HG03066 (cell line): ENCODE data around the gene DFFA.

Experiments
- ATAC-seq: cut with Tn5 transposase; IDR thresholded peaks from one replicate; pipeline ENCODE4 v1.9.1; 2021; ENCODE audit warnings: low read depth; ENCODE audit not compliant: unreplicated experiment

The DFFA gene, protein sequence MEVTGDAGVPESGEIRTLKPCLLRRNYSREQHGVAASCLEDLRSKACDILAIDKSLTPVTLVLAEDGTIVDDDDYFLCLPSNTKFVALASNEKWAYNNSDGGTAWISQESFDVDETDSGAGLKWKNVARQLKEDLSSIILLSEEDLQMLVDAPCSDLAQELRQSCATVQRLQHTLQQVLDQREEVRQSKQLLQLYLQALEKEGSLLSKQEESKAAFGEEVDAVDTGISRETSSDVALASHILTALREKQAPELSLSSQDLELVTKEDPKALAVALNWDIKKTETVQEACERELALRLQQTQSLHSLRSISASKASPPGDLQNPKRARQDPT

DNA sequence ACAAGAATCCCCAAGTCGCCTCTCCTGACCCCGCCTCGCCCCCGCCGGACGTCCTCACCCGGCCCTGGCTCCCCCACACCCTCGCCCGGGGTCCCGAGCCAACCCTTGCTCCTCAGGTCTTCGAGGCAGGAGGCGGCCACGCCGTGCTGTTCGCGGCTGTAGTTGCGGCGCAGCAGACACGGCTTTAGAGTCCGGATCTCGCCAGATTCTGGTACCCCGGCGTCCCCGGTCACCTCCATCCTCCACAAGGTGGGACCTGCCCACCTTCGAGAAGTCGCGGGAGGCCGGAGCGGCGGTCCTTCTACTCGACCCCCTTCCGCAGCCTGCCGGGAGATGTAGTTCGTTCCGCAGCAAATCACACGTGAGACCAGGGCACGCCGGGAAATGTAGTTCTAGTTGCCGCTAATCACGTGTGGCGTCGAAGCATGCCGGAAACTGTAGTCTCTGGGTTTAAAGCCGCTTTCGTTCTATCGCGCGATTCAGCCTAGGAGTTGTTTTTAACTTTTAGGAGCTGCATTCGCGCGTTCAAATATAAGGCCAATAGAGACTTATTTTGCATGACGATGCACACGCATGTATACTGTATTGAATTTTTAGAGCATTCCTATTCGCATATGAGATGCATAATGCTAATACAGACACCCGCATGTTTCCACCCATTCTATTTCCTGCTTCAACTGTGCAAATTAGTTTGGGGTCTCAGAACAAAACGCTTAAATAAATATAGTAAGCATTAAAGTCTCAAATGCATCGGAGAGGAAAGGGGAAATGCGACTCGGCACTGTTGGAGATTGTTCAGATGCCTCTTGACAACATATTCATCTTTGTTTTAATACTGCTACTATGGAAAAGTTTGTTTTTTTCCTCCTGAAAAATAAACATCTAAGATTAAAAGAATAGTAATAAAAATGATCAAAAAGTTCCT, at the start of gene DFFA:
Gene DFFA (minus strand): TSS at position 310 of the 925 bp plus-strand sequence. CDS start 71 bp downstream, at position 239.
- peak; percentile 68 for ATAC-seq

DNA sequence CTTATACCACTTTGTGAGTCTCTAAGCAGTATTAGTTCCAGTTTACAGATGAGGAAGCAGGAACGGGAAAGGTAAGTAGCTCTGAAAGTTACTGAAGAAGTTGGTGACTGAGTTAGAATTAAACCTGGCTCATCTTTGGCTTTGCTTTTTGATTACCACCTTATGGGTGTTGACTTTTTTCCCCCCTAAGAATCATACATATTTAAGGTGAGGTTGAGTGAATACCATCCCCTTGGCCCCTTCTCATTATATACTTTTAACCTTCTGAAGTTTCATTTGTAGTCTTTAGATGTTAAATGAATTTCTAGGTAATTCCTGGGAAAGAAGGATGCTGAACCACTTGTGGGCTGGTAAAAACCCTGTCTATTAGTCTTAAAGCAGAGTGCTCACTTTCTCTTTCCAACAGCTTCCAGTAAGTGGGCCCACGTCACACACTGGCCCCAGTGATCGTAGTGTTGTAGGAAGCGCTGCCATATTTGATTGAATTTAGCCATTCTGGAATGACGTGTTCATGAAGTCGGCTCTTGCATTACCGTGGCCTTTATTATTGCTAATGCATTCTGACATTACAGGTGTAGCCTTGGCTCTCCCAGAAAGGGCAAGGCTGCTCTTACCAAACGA, 49.3 kb upstream of the DFFA start:
- no peak for ATAC-seq

DNA sequence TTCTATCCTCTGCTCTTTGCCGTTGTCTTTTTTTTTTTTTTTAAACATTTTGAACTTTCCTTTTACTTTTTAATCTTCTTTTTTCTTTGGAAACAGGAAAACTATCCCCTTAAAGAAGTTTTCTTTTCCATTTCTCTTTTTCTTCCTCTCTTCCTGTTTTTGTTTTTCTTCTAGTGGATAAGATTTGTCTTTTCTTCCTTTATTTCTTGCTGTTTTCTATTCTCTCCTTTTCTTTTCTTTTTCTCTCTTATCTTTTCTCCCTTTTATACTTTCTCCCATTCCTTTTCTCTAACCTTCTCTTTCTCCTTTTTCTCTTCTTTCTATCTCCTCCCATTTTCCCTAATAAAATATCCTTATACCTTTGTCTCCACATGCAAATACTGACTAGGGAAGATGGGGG, 48.6 kb upstream of the DFFA start:
- no peak for ATAC-seq

DNA sequence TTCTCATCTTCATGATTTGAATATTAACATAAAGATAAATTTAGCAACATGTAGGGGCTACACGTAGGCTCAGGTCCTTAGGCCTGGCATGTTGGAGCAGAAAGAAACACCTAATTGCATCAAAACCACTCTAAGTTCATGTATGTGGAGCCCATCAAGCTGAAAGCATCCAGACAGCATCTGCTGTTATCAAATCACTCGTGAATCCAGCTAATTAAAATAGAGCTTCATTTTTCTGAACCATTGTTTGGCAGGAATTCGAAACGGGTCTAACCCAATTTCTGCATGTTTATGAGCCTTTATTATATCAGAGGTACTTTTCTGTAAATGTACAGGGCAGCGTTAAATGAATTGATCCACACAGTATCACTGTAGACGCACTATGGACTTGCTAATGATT, 48.2 kb upstream of the DFFA start:
- no peak for ATAC-seq

DNA sequence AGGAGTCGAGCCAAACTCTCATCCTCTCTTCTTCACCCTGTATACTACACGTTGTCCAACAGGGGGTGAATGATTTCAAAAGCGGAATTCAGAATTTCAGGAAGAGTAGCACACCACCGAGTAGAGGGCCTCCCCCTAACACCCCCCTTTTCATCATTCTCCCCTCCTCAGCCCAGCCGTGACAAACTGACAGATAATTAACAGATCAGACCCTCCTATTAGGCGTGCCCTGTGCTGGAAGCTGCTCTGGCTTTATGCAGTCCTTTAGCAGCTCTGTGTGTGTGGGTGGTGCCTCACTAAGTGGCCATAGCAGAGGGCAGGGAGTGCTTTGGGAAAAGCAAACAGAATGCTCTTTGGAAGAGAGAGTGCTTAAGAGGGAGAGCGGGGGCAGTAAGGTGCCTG, 46.7 kb upstream of the DFFA start:
- ATAC-seq = no peak

DNA sequence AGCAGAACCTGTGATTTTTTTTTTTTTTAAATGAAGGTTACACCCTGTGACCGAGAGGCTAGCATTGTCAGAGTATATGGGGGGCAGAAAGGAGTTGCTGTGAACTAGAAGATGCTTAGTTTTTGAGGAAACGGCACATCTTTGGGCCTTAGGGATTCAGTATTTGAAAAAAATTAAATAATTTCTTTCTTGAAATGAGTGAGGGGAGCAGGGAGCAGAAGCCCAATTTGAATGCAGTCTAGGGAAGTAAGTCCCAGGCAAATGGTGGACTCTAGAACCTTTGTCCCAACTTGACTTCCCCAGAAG, 45.3 kb upstream of the DFFA start:
- ATAC-seq = no peak

DNA sequence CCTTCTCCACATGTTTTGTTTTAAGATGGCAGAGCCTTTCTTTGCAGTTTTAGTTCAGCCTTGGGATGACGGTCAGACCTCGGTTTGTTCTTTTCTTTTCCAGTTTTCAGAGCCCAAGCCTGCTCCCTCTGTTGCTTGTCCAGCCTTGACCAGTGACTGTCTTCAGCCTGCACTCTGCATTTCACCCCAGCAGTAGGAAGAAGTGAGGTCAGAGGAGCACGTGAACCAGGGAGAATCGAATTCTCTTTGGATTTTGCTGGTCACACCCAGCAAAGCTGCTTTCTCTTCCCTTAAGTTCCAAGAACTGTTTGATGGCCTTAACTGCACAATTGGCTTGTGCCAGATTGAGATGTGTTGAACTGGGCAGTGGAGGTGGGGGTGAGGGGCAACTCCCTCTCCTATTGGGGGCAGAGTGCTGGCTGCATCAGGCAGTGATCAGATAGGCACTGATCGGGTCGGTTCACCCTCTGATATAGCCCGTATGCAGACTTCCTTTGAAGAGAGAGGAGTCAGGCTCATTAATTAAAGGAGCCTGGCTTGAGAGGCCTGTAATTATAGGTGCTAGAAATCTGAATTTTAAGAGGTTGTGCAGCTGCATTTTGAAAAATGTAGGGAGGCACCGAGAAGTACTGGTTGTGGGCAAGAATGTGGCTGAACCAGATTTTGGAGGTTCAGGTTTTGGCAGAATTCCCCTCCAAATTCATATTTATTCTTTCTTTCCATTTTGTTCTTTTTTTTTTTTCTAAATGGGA, 44.8 kb upstream of the DFFA start:
- no peak for ATAC-seq

DNA sequence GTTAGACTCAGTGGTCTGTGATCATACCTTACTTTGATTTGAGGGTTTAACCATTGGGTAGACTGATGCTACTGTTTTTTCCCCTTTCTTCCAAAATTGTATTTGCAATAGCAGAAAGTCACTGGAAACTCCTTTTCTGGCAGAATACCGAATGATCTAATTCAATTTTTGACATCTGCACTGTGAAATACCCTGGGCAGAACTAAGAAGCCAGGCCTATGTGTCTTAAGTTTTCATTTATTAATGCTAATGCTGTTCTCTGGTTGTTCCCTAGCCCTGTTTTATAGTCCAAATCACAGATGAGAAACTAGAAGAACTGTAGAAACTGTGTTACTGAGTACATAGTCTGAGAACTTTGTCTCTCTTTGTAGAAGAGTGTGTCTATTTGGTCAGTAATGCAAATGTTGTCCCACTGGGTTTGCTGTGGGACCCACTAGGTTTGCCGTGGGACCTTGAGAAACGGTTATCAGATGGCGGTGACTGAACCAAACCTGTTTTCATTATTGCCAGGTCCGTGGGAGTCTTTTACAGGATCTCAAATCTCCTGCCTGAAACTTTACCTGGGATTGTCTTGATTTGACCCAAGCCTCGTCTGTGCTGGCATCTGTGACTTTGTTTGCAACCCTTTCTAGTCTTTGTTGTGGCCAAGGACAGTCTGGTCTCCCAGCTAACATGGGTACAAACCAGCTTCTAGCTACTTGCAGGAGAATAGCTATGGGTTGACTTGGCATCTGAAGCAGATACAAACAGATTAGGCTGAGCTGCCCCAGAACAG, 43.8 kb upstream of the DFFA start:
- no peak for ATAC-seq

DNA sequence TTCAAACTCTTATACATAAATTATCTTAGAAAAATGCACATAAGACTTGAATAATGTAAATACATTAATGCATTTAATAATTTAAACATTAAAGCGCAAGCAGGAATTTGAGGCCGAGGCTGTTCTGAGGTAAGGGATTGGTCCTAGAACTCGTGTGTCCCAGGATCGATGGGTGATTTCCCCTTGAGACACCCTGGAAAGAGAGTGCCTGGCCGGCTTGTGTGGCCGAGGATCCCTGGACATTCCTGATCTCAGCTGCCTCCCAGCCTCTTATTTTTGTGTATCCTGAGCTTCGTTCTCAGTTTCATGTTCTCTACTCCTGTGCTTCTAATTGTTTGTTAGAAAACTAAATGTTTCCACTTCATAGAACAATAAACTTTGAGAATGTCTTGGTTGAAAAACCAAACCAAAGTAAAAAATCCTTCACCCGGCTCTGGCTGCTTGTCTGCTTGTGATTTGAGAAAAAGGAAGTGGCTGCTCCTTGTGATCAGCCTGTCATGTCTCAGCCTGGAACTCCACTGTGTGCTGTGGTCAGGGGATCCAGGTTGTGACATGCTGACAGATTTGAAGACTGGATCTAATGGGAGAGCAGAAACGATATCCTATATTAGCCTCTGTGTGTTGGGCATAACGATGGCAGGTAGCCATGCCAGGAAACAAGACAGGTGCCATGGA, 43.1 kb upstream of the DFFA start:
- ATAC-seq = no peak

DNA sequence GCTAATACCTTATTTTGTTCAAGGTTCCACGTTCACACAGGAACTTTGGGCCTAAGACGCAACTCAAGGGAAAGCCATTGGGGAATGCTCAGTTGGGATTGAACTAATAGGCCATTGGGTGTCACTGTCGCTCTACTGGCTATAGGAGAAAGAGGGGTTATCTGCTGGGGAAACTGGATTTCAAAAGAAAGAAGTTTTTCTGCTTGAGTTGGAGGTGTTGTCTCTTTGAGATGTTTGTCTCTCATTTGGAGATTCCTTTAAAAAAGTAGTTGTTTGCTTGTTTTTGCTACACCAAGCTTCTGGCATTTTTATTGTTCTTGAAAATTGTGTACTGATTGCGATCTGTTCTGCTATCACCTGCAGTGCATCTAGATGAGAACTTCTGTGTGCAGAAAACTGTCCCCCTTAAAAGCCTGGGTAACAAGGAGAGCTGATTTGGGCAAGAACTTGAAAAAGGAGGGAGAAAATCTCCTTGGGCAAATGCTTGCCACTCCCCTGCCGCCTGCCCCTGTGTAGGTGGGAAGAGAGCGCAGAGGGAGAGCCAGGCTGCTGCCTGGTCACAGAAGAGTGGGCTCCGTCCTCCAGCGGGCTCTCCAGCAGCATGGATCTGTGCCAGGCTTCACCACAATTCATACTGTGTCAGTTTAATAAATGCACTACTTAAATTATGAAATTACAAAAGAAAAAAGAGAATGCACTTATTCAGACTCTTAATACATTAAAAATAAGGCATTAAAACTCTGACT, 42.3 kb upstream of the DFFA start:
- no peak for ATAC-seq

DNA sequence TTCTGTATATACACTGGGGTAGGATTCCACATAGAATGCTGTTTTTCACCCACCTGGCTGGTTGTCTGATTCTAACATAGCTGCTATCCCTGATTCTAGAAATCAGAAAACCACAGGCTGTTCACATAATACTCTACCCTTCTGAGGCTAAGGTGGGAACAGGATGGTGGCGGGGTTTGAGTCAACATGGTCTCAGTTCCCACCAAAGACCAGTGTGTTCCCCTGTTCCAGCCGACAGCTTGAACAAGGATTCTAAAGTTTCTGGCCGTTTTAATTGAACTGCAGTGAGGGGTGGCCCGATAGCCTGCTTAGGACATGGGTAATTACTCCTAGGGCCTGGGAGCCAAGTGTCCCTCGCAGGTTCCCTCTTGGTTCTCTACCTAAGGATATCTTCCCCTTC, 40.9 kb upstream of the DFFA start:
- ATAC-seq = no peak

DNA sequence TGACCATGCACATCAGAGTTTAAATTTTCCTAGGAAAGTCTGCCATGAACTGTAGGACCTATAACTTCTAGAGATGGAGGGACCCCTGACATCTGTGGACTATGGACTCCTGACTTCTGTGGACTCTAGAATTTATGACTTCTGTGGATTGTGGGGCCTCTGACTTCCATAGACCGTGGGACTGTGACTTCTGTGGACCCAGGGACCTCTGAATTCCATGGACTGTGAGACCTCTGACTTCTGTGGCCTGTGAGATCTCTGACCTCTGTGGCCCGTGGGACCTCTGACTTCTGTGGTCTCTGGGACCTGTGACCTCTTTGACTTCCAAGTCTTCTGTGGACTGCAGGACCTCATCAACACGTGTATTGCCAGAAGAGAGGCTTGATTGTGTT, 39.2 kb upstream of the DFFA start:
- no peak for ATAC-seq

DNA sequence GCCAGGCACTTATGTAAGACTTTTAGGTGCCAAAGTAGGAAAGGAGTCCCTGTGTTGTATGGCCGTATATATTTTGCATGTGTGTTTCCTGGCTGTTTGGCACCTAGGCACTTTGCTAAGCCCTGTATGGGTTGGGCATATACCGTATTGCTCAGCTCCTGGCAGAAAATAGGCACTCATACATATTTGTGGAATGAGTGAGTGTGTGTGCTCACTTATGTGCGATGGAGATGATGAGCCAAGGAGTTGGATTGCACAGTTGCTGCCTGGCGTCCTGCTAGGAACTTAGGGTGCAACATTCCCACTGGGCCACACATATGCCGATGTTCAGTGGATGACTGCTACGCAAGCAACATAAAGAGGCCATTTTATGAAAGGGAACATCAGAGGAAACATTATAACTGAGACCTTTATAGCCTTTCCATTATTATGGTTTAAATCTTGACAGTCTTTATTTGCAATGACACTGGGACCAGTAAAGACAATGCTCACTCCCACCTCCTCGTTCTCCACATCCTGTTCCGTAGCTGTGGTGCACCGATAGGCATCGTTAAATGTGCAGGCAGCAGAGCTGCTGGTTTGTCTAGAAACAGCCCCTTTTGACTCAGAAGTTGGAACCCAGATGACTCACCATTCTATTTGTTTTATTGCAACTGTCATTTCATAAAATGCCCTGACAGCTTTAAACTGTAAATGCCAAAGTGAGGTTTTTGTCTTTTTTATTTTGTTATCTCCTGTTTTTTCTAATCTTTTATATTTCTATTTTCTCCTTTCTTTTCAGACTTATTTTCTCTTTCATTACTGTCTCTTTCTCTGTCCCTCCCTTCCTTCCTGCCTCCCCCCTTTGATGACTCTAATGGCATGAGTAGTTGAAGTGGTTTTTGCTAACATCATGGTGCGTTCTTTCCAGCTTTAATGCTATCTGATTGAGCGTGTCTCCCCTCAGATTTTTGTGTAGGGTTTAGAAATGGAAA, 38.5 kb upstream of the DFFA start:
- ATAC-seq = peak; percentile 82

DNA sequence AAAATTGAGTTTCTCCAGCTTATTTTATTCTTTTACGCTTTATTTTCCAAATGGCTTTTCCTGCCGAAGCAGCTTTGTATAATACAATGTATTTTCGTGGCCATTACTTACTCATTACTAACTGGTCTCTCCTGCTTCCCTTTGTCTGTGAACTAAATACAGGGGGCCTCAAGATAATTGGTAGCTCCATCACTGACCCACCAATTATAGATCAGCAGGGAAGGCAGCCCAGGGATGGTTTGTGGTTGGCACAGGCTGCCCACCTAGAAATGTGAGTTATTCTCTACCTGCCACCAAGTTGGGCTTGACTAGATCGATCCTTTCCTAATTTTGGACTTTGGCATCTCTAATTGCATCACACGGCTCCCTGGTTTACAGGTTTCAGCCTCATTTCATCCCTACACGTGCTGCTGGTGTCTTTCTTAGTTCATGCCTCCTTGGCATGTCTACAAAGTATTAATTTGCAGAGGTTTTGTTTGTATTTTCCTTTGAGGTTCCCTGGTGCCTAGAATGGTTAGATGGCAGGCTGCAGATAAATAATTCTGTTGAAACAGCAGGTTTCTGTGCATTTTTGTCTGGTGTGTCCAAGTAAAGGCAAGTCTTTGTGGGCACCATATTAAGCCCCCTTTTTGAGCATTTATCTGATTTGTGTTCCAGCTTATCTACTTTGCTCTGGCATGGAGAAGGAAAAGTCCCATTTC, 37.6 kb upstream of the DFFA start:
- ATAC-seq = no peak

DNA sequence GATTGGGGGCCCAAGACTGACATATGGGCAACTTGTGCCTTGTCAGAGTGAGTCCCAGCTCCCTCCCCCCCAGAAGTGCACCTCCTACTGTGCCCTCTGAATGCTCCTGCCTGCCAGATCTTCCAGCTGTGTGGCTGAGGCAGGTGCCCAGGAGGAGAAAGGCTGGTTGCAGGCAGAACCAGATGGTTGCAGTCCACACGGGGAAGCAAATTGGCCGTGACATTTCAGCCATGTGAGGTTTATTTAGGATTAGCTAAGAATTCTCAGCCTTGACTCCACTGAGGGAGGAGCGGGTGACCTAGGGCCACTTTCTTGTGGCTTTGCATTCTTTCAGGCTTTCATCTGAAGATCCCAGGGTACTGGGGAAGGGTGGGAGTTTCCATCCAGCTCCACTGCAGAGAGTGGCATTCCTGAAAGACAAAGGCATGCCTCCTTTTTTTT, 36.2 kb upstream of the DFFA start:
- ATAC-seq = no peak

DNA sequence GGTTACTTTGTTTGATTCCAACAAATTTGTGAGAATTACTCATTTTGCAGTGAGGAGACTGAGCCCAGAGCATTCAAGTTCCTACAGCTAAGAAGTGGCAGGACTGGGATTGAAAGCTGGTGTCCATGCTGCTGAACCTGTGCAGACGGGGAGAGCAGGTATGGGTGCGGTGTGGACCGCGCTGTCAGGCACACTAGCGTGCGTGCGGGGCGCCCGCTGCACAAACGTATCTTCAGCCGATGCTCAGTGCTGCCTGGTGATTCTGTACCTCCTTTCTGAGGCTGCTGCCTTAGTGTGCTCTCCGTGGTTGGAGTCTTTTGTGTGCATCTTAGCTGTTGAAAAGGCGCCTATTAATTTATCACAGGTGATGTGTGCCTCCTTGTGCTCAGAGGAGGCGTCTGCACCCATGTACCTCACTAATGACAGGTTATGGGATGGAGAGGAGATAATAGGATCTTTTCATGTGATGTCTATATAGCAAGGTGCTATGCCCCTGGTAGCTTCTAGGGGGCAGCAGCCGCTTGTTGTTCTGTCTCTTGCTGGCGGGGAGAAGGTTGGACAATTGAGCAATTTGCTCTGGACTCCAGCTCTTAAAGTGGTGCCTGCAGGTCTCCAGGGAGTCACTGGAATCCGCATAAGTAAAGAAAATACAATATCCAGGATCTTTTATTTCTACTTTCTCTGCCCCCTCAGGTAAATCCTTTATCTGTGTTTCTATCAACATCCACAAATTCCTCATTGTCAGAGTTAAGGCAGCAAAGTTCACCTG, 35.0 kb upstream of the DFFA start:
- no peak for ATAC-seq
